HepG2 (cell line): ENCODE data around the gene L1CAM. TPM values are rescaled to one million over a fixed set of nuclear protein-coding genes. Genes with fewer than 3 reads are reported as not detected.

Source experiments
- FOSL2 ChIP-seq: sonication (generic); formaldehyde crosslinking; IDR thresholded peaks from 2 replicates; pipeline ENCODE4 v1.4.0; 2020; ENCODE audit warnings: missing genetic modification reagents
- HNF4G ChIP-seq, 2 experiments: sonication (generic) in 1 of 2; formaldehyde crosslinking in 1 of 2; IDR thresholded peaks; 2 replicates each; pipeline versions ENCODE4 v1.4.0 to v1.6.1; 2011 to 2020; ENCODE audit warnings: borderline replicate concordance in 2 of 2, low read depth in 2 of 2, mild to moderate bottlenecking in 2 of 2, low read length in 1 of 2, missing genetic modification reagents in 1 of 2, moderate library complexity in 1 of 2
- ISL2 ChIP-seq: sonication (generic); formaldehyde crosslinking; IDR thresholded peaks from 2 replicates; pipeline ENCODE4 v1.5.0; 2020; ENCODE audit warnings: missing genetic modification reagents
- MED1 ChIP-seq: sonication (generic); formaldehyde crosslinking; IDR thresholded peaks from 2 replicates; pipeline ENCODE4 v1.4.0; 2020; ENCODE audit warnings: missing genetic modification reagents
- NR2F1 ChIP-seq, 2 experiments: fragments of 450-650 bp in 1 of 2; formaldehyde crosslinking in 1 of 2; IDR thresholded peaks; 2 replicates each; pipeline versions ENCODE4 v1.5.0 to v1.6.1; 2016 to 2020; ENCODE audit warnings: mild to moderate bottlenecking in 1 of 2, missing compliant biosample characterization in 1 of 2, missing genetic modification reagents in 1 of 2, moderate library complexity in 1 of 2
- NR2F6 ChIP-seq, 2 experiments: IDR thresholded peaks; 2 replicates each; pipeline ENCODE4 v1.6.1; 2016; ENCODE audit warnings: antibody characterized with exemption in 1 of 2, mild to moderate bottlenecking in 1 of 2
- PAX8 ChIP-seq: sonication (generic); formaldehyde crosslinking; IDR thresholded peaks from 2 replicates; pipeline ENCODE4 v1.8.0; 2022; ENCODE audit warnings: mild to moderate bottlenecking, missing genetic modification reagents, borderline replicate concordance
- RARA ChIP-seq: IDR thresholded peaks from 2 replicates; pipeline ENCODE4 v1.6.1; 2016; ENCODE audit warnings: missing genetic modification reagents, missing compliant biosample characterization
- SETDB1 ChIP-seq: sonication (generic); formaldehyde crosslinking; IDR thresholded peaks from 2 replicates; pipeline ENCODE4 v1.5.1; 2020; ENCODE audit warnings: missing genetic modification reagents, mild to moderate bottlenecking, borderline replicate concordance
- WIZ ChIP-seq: sonication (generic); formaldehyde crosslinking; IDR thresholded peaks from 2 replicates; pipeline ENCODE4 v1.5.1; 2020; ENCODE audit warnings: mild to moderate bottlenecking, missing genetic modification reagents
- ZNF292 ChIP-seq: sonication (generic); formaldehyde crosslinking; IDR thresholded peaks from 2 replicates; pipeline ENCODE4 v1.8.1; 2022; ENCODE audit warnings: mild to moderate bottlenecking, low read depth, missing genetic modification reagents, borderline replicate concordance
- ZNF501 ChIP-seq: sonication (generic); formaldehyde crosslinking; IDR thresholded peaks from 2 replicates; pipeline ENCODE4 v1.5.1; 2020; ENCODE audit warnings: mild to moderate bottlenecking, moderate library complexity, missing genetic modification reagents
- ZNF775 ChIP-seq: sonication (generic); formaldehyde crosslinking; IDR thresholded peaks from 2 replicates; pipeline ENCODE4 v1.4.0; 2020; ENCODE audit warnings: missing genetic modification reagents, mild to moderate bottlenecking, moderate library complexity, borderline replicate concordance
- polyA plus RNA-seq, 8 experiments: library from polyadenylated mRNA; depleted of rRNA in 3 of 8; stranded (reverse) in 7 of 8; unstranded in 1 of 8; fragments of >200 nt; fragmentation: Illumina TruSeq in 4 of 8; extraction: Trizol in 4 of 8; gene quantifications; 2 replicates each; pipeline versions ENCODE4 v1.2.1 to v1.2.3, GENCODE V29; 2011 to 2016; ENCODE audit warnings: low read depth in 4 of 8, missing spikeins in 1 of 8, mixed read lengths in 1 of 8; ENCODE audit not compliant: insufficient read depth in 1 of 8
- total RNA-seq, 5 experiments: library from RNA; depleted of rRNA; stranded (reverse); fragments of >200 nt; fragmentation: Illumina TruSeq; extraction: Trizol; gene quantifications; 2 replicates each; pipeline ENCODE4 v1.2.3, GENCODE V29; 2016; ENCODE audit warnings: low read depth in 1 of 5
- TF ChIP-seq, protein P1 (sequence below): sonication (generic); formaldehyde crosslinking; IDR thresholded peaks from 2 replicates; pipeline ENCODE4 v1.4.0; 2020; ENCODE audit warnings: missing genetic modification reagents, borderline replicate concordance
- TF ChIP-seq, protein P2 (sequence below): sonication (generic); formaldehyde crosslinking; IDR thresholded peaks from 2 replicates; pipeline ENCODE4 v1.4.0; 2020; ENCODE audit warnings: missing genetic modification reagents
- TF ChIP-seq, protein P3 (sequence below): sonication (generic); formaldehyde crosslinking; IDR thresholded peaks from 2 replicates; pipeline ENCODE4 v1.5.1; 2020; ENCODE audit warnings: mild to moderate bottlenecking, missing genetic modification reagents, moderate library complexity
- TF ChIP-seq, protein P4 (sequence below): sonication (generic); formaldehyde crosslinking; IDR thresholded peaks from 2 replicates; pipeline ENCODE4 v1.4.0; 2020; ENCODE audit warnings: missing genetic modification reagents, borderline replicate concordance

L1CAM gene
- total and polyA plus RNA-seq, 2 of the 13 experiments (the other 11 are each of a cell fraction or from before 2014, with no cell fraction given): 1.4 to 2.0 TPM

DNA sequence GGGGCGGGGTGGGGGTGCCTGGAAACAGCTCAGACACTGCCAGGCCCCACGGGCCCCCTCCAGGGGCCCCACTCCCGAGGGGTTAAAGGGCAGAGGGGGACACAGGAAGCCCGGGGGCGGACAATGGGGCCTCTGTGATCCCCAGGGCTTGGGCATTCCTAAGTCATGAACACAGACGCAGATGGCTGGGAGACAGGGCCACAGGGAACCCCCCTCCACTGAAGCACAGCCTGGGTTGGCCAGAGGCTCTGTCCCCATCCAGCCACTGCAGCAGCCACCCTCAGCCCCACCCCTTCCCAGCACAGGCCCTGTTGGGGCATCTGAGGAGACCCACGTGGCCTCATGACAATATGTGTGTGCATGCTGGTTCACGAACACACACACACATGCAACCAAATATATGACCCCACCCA, 3.9 kb downstream of the L1CAM start (continued):
- TF ChIP-seq SETDB1 (no peak), PAX8 (CRISPR knock-in tag) (no peak), NR2F1 (CRISPR knock-in tag; IDR thresholded peaks at IDR 0.05) (peak; percentile 39 to 81; a peak in 3 of 4 replicates), WIZ (CRISPR knock-in tag) (no peak), NR2F6 (IDR thresholded peaks at IDR 0.05) (peak; percentile 80), NR2F6 (CRISPR knock-in tag; IDR thresholded peaks at IDR 0.05) (peak; percentile 71), FOSL2 (CRISPR knock-in tag) (peak; percentile 53; the same call in 1 of the 2 replicates), HNF4G (IDR thresholded peaks at IDR 0.05; ENCODE audit: borderline replicate concordance, low read depth, low read length) (peak; percentile 59; the same call in 1 of the 2 replicates), HNF4G (CRISPR knock-in tag; IDR thresholded peaks at IDR 0.05; ENCODE audit: borderline replicate concordance, low read depth) (no peak), ISL2 (CRISPR knock-in tag) (0 out of 2 replicates have a peak, but pooled peaks have one; percentile 24), MED1 (0 out of 2 replicates have a peak, but pooled peaks have one; percentile 25), ZNF775 (CRISPR knock-in tag) (no peak), ZNF292 (CRISPR knock-in tag) (no peak), RARA (CRISPR knock-in tag) (peak; percentile 29; the same call in 1 of the 2 replicates), ZNF501 (CRISPR knock-in tag) (no peak)
- TF ChIP-seq, protein P1, sequence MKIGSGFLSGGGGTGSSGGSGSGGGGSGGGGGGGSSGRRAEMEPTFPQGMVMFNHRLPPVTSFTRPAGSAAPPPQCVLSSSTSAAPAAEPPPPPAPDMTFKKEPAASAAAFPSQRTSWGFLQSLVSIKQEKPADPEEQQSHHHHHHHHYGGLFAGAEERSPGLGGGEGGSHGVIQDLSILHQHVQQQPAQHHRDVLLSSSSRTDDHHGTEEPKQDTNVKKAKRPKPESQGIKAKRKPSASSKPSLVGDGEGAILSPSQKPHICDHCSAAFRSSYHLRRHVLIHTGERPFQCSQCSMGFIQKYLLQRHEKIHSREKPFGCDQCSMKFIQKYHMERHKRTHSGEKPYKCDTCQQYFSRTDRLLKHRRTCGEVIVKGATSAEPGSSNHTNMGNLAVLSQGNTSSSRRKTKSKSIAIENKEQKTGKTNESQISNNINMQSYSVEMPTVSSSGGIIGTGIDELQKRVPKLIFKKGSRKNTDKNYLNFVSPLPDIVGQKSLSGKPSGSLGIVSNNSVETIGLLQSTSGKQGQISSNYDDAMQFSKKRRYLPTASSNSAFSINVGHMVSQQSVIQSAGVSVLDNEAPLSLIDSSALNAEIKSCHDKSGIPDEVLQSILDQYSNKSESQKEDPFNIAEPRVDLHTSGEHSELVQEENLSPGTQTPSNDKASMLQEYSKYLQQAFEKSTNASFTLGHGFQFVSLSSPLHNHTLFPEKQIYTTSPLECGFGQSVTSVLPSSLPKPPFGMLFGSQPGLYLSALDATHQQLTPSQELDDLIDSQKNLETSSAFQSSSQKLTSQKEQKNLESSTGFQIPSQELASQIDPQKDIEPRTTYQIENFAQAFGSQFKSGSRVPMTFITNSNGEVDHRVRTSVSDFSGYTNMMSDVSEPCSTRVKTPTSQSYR: peak; percentile 37; the same call in 1 of the 2 replicates
- TF ChIP-seq, protein P2, sequence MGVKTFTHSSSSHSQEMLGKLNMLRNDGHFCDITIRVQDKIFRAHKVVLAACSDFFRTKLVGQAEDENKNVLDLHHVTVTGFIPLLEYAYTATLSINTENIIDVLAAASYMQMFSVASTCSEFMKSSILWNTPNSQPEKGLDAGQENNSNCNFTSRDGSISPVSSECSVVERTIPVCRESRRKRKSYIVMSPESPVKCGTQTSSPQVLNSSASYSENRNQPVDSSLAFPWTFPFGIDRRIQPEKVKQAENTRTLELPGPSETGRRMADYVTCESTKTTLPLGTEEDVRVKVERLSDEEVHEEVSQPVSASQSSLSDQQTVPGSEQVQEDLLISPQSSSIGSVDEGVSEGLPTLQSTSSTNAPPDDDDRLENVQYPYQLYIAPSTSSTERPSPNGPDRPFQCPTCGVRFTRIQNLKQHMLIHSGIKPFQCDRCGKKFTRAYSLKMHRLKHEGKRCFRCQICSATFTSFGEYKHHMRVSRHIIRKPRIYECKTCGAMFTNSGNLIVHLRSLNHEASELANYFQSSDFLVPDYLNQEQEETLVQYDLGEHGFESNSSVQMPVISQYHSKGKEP (CRISPR knock-in tag): no peak
- TF ChIP-seq, protein P3, sequence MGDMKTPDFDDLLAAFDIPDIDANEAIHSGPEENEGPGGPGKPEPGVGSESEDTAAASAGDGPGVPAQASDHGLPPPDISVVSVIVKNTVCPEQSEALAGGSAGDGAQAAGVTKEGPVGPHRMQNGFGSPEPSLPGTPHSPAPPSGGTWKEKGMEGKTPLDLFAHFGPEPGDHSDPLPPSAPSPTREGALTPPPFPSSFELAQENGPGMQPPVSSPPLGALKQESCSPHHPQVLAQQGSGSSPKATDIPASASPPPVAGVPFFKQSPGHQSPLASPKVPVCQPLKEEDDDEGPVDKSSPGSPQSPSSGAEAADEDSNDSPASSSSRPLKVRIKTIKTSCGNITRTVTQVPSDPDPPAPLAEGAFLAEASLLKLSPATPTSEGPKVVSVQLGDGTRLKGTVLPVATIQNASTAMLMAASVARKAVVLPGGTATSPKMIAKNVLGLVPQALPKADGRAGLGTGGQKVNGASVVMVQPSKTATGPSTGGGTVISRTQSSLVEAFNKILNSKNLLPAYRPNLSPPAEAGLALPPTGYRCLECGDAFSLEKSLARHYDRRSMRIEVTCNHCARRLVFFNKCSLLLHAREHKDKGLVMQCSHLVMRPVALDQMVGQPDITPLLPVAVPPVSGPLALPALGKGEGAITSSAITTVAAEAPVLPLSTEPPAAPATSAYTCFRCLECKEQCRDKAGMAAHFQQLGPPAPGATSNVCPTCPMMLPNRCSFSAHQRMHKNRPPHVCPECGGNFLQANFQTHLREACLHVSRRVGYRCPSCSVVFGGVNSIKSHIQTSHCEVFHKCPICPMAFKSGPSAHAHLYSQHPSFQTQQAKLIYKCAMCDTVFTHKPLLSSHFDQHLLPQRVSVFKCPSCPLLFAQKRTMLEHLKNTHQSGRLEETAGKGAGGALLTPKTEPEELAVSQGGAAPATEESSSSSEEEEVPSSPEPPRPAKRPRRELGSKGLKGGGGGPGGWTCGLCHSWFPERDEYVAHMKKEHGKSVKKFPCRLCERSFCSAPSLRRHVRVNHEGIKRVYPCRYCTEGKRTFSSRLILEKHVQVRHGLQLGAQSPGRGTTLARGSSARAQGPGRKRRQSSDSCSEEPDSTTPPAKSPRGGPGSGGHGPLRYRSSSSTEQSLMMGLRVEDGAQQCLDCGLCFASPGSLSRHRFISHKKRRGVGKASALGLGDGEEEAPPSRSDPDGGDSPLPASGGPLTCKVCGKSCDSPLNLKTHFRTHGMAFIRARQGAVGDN (CRISPR knock-in tag): peak; percentile 43
- TF ChIP-seq, protein P4, sequence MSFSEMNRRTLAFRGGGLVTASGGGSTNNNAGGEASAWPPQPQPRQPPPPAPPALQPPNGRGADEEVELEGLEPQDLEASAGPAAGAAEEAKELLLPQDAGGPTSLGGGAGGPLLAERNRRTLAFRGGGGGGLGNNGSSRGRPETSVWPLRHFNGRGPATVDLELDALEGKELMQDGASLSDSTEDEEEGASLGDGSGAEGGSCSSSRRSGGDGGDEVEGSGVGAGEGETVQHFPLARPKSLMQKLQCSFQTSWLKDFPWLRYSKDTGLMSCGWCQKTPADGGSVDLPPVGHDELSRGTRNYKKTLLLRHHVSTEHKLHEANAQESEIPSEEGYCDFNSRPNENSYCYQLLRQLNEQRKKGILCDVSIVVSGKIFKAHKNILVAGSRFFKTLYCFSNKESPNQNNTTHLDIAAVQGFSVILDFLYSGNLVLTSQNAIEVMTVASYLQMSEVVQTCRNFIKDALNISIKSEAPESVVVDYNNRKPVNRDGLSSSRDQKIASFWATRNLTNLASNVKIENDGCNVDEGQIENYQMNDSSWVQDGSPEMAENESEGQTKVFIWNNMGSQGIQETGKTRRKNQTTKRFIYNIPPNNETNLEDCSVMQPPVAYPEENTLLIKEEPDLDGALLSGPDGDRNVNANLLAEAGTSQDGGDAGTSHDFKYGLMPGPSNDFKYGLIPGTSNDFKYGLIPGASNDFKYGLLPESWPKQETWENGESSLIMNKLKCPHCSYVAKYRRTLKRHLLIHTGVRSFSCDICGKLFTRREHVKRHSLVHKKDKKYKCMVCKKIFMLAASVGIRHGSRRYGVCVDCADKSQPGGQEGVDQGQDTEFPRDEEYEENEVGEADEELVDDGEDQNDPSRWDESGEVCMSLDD (CRISPR knock-in tag): peak; percentile 89; the same call in 1 of the 2 replicates
